C4-2B (cell line): ENCODE measurements around the gene TRIO.

Source experiments
- H3K27ac ChIP-seq: fragments of 450-650 bp; 2 replicates; pipeline ENCODE4 v1.5.1; 2017
- CTCF ChIP-seq: fragments of 450-650 bp; conservative IDR thresholded peaks from 2 replicates; pipeline ENCODE4 v1.5.1; 2017; ENCODE audit warnings: mild to moderate bottlenecking
- ZFX ChIP-seq: fragments of 450-650 bp; IDR thresholded peaks from 2 replicates; pipeline ENCODE4 v1.6.1; 2017

TRIO gene

GRCh38 chr5:14123974-14124482 is 19.1 kb upstream of the TRIO start:
- no peak overlapping the region for H3K27ac ChIP-seq
- no peak for TF ChIP-seq ZFX
- no peak for TF ChIP-seq CTCF

GRCh38 chr5:14125262-14125661 is 17.9 kb upstream of the TRIO start:
- no peak overlapping the region for H3K27ac ChIP-seq
- TF ChIP-seq ZFX (no peak), CTCF (no peak)

GRCh38 chr5:14127587-14127986 is 15.6 kb upstream of the TRIO start:
- TF ChIP-seq ZFX (no peak), CTCF (no peak)
- H3K27ac ChIP-seq, result no peak overlapping the region

- no peak overlapping the region for H3K27ac ChIP-seq
- TF ChIP-seq CTCF, result no peak
These were observed 15.1 kb upstream of the TRIO start for GRCh38 chr5:14128079-14128478.

- H3K27ac ChIP-seq, result no peak overlapping the region
- no peak for TF ChIP-seq ZFX
- TF ChIP-seq CTCF, result no peak
These were observed 14.0 kb upstream of the TRIO start for GRCh38 chr5:14129123-14129522.

- TF ChIP-seq ZFX (no peak), CTCF (no peak)
- peak overlapping the region; percentile 61 for H3K27ac ChIP-seq
These were observed 11.2 kb upstream of the TRIO start for GRCh38 chr5:14131855-14132503.

GRCh38 chr5:14133394-14133793 is 9.7 kb upstream of the TRIO start:
- no peak for TF ChIP-seq CTCF
- TF ChIP-seq ZFX, result no peak
- H3K27ac ChIP-seq, result no peak overlapping the region
